SH-SY5Y (cell line): ENCODE data around the gene ZMYM4.

Source experiments
- GATA2 ChIP-seq: IDR thresholded peaks from 2 replicates; pipeline ENCODE4 v1.6.1; 2011; ENCODE audit warnings: mild to moderate bottlenecking, low read depth, low read length
- GATA3 ChIP-seq: IDR thresholded peaks from 2 replicates; pipeline ENCODE4 v1.6.1; 2011; ENCODE audit warnings: low read depth, mild to moderate bottlenecking, low read length, moderate library complexity

- TF ChIP-seq GATA3, result no peak
- TF ChIP-seq GATA2, result no peak
These were observed 173.5 kb downstream of the ZMYM4 start for GRCh38 chr1:35441926-35442579.
